GM19455 (cell line): ENCODE measurements around the gene DMD.

Source experiments
- ATAC-seq: cut with Tn5 transposase; IDR thresholded peaks from one replicate; pipeline ENCODE4 v1.9.1; 2021; ENCODE audit not compliant: unreplicated experiment

Gene DMD

GRCh38 chrX:31092970-31093638, 2118.2 kb downstream of the DMD start:
- ATAC-seq: no peak

DNA sequence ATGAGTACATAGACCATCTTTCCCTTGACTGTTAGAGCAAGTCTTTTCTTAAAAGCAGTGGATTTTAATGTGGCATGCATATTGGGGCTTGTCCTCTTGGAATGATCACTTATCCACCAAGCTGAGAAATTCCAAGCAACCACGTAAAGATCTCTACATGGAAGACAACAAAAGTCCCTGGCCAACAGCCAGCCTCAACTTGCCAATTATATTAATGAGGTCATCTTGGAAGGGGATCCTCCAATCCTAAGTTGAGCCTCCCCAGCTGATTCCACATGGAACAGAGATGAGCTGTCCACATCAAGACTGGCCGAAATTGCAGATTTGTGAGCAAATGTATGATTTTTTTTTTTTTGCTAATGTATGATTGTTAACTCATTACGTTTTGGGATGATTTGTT, 2118.9 kb downstream of the DMD start:
- ATAC-seq: no peak

- no peak for ATAC-seq
Observed at GRCh38 chrX:31091819-31092218, 2119.5 kb downstream of the DMD start.

- ATAC-seq: no peak
Observed at GRCh38 chrX:31074522-31074921, 2136.8 kb downstream of the DMD start.

DNA sequence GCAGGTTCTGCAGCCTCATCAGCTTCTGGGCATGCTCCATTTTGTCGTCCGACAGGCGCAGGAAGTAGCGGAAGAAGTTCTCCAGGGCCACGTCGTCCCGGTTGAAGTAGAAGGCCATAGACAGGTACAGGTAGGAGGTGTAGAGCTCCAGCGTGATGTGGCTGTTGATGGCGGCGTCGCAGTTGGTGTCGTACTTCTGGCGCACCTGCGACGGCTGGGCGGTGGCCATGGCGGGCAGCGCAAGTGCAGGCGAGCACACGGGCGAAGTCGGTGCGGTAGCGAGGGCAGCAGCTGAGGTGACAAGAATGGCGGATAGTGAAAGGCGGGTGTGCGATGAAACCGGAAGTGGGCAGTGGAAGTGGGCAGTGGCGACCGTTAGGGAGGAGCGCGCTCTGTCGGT, 2139.6 kb downstream of the DMD start, which contains the start of gene FTHL17:
TSS of gene FTHL17 (minus strand) at position 317 of the 400 bp plus-strand sequence. CDS start at position 229, 88 bp downstream.
- no peak for ATAC-seq

- ATAC-seq: no peak
Observed at GRCh38 chrX:31071262-31071661, 2140.1 kb downstream of the DMD start.

GRCh38 chrX:31070057-31070468, 2141.3 kb downstream of the DMD start:
- ATAC-seq: no peak
